ENCODE measurements around the gene COPZ1. TPM values are rescaled to one million over a fixed set of nuclear protein-coding genes. Genes with fewer than 3 reads are reported as not detected.

COPZ1 gene
- total RNA-seq, 1 donor from 2014 or later, result 160 TPM

- Mint-ChIP-seq H3K4me1 (peaks cover 38% of the 10 kb centered on the region), H3K27me3 (ENCODE audit: low read depth) (no peaks in the 10 kb centered on the region), H3K36me3 (ENCODE audit: low read depth) (peaks cover 5% of the 10 kb centered on the region), H3K27ac (ENCODE audit: unreplicated experiment) (peak overlapping the region; percentile 68), H3K9me3 (no peaks in the 10 kb centered on the region), H3K4me3 (peak overlapping the region; percentile 88)
- peak; percentile 53 for TF ChIP-seq CTCF (conservative IDR thresholded peaks at IDR 0.05)
- peak; percentile 61 for DNase-seq (ENCODE audit: low read depth, low spot score)
These were observed 30.3 kb downstream of the COPZ1 start for GRCh38 chr12:54355104-54355815.

GRCh38 chr12:54356228-54356627, 31.3 kb downstream of the COPZ1 start:
- H3K4me1 Mint-ChIP-seq, result peaks cover 28% of the 10 kb centered on the region
- no peaks in the 10 kb centered on the region for H3K36me3 Mint-ChIP-seq (ENCODE audit: low read depth)
- peak overlapping the region; percentile 88 for H3K4me3 Mint-ChIP-seq
- H3K27me3 Mint-ChIP-seq (ENCODE audit: low read depth), result no peaks in the 10 kb centered on the region
- no peak for TF ChIP-seq CTCF (conservative IDR thresholded peaks at IDR 0.05)
- peak overlapping the region; percentile 68 for H3K27ac Mint-ChIP-seq (ENCODE audit: unreplicated experiment)
- no peak for DNase-seq (ENCODE audit: low read depth, low spot score)
- no peaks in the 10 kb centered on the region for H3K9me3 Mint-ChIP-seq

GRCh38 chr12:54356951-54357356, 32.0 kb downstream of the COPZ1 start:
- no peak for TF ChIP-seq CTCF (conservative IDR thresholded peaks at IDR 0.05)
- Mint-ChIP-seq H3K36me3 (ENCODE audit: low read depth) (no peaks in the 10 kb centered on the region), H3K27me3 (ENCODE audit: low read depth) (no peaks in the 10 kb centered on the region), H3K4me1 (peaks cover 21% of the 10 kb centered on the region), H3K9me3 (no peaks in the 10 kb centered on the region), H3K4me3 (peak overlapping the region; percentile 88), H3K27ac (ENCODE audit: unreplicated experiment) (peak overlapping the region; percentile 75)
- DNase-seq (ENCODE audit: low read depth, low spot score), result no peak

- no peaks in the 10 kb centered on the region for H3K9me3 Mint-ChIP-seq
- peaks cover 14% of the 10 kb centered on the region for H3K4me1 Mint-ChIP-seq
- TF ChIP-seq CTCF (conservative IDR thresholded peaks at IDR 0.05), result no peak
- H3K36me3 Mint-ChIP-seq (ENCODE audit: low read depth), result no peaks in the 10 kb centered on the region
- H3K27me3 Mint-ChIP-seq (ENCODE audit: low read depth), result no peaks in the 10 kb centered on the region
- peak overlapping the region; percentile 88 for H3K4me3 Mint-ChIP-seq
- no peak for DNase-seq (ENCODE audit: low read depth, low spot score)
- no peak overlapping the region for H3K27ac Mint-ChIP-seq (ENCODE audit: unreplicated experiment)
These were observed 32.7 kb downstream of the COPZ1 start for GRCh38 chr12:54357506-54358190.

GRCh38 chr12:54358191-54358944, 33.4 kb downstream of the COPZ1 start:
- Mint-ChIP-seq H3K36me3 (ENCODE audit: low read depth) (no peaks in the 10 kb centered on the region), H3K27ac (ENCODE audit: unreplicated experiment) (no peak overlapping the region), H3K9me3 (no peaks in the 10 kb centered on the region), H3K27me3 (ENCODE audit: low read depth) (no peaks in the 10 kb centered on the region), H3K4me1 (peaks cover 7% of the 10 kb centered on the region), H3K4me3 (no peak overlapping the region)
- DNase-seq (ENCODE audit: low read depth, low spot score), result no peak
- TF ChIP-seq CTCF (conservative IDR thresholded peaks at IDR 0.05), result no peak
